HepG2 (cell line): Measurements from ENCODE around the gene MTFP1. TPM values are rescaled to one million over a fixed set of nuclear protein-coding genes. Genes with fewer than 3 reads are reported as not detected.

Source experiments
- FOXC1 ChIP-seq: sonication (generic); formaldehyde crosslinking; IDR thresholded peaks from 2 replicates; pipeline ENCODE4 v1.8.0; 2022; ENCODE audit warnings: mild to moderate bottlenecking, missing genetic modification reagents, borderline replicate concordance
- GABPA ChIP-seq, 2 experiments: IDR thresholded peaks; 2 replicates each; pipeline ENCODE4 v1.6.1; 2011 to 2016; ENCODE audit warnings: low read depth in 2 of 2, low read length in 1 of 2, missing biosample characterization in 1 of 2, missing genetic modification characterization in 1 of 2
- HDAC2 ChIP-seq: sonication (generic); formaldehyde crosslinking; IDR thresholded peaks from 2 replicates; pipeline ENCODE4 v1.4.0; 2020; ENCODE audit warnings: missing genetic modification reagents
- MAFF ChIP-seq: IDR thresholded peaks from 2 replicates; pipeline ENCODE4 v1.6.1; 2011; ENCODE audit warnings: low read depth, low read length, improper control_type of control experiment
- NCOA2 ChIP-seq: sonication (generic); formaldehyde crosslinking; IDR thresholded peaks from 2 replicates; pipeline ENCODE4 v1.8.0; 2022; ENCODE audit warnings: inconsistent platforms
- PAWR ChIP-seq: sonication (generic); formaldehyde crosslinking; IDR thresholded peaks from 2 replicates; pipeline ENCODE4 v1.4.0; 2020; ENCODE audit warnings: missing genetic modification reagents, mild to moderate bottlenecking, borderline replicate concordance
- TEAD3 ChIP-seq: optimal IDR thresholded peaks from 2 replicates; pipeline ENCODE3; 2016; ENCODE audit warnings: borderline replicate concordance
- ZNF10 ChIP-seq: sonication (generic); formaldehyde crosslinking; IDR thresholded peaks from 2 replicates; pipeline ENCODE4 v1.4.0; 2020; ENCODE audit warnings: mild to moderate bottlenecking, low read depth, missing genetic modification reagents, borderline replicate concordance
- ZNF335 ChIP-seq: sonication (generic); formaldehyde crosslinking; IDR thresholded peaks from 2 replicates; pipeline ENCODE4 v1.4.0; 2020; ENCODE audit warnings: missing genetic modification reagents
- ZNF468 ChIP-seq: sonication (generic); formaldehyde crosslinking; IDR thresholded peaks from 2 replicates; pipeline ENCODE4 v1.8.0; 2022; ENCODE audit warnings: mild to moderate bottlenecking, moderate library complexity, missing genetic modification reagents
- ZNF530 ChIP-seq: sonication (generic); formaldehyde crosslinking; IDR thresholded peaks from 2 replicates; pipeline ENCODE4 v1.5.0; 2020; ENCODE audit warnings: low read depth, mild to moderate bottlenecking, missing genetic modification reagents
- ZNF850 ChIP-seq: sonication (generic); formaldehyde crosslinking; conservative IDR thresholded peaks from 2 replicates; pipeline ENCODE4 v1.9.0; 2021; ENCODE audit warnings: mild to moderate bottlenecking, missing genetic modification reagents
- ZNF879 ChIP-seq: sonication (generic); formaldehyde crosslinking; IDR thresholded peaks from 2 replicates; pipeline ENCODE4 v1.8.1; 2023; ENCODE audit warnings: missing genetic modification reagents
- polyA plus RNA-seq, 8 experiments: library from polyadenylated mRNA; depleted of rRNA in 3 of 8; stranded (reverse) in 7 of 8; unstranded in 1 of 8; fragments of >200 nt; fragmentation: Illumina TruSeq in 4 of 8; extraction: Trizol in 4 of 8; gene quantifications; 2 replicates each; pipeline versions ENCODE4 v1.2.1 to v1.2.3, GENCODE V29; 2011 to 2016; ENCODE audit warnings: low read depth in 4 of 8, missing spikeins in 1 of 8, mixed read lengths in 1 of 8; ENCODE audit not compliant: insufficient read depth in 1 of 8
- total RNA-seq, 5 experiments: library from RNA; depleted of rRNA; stranded (reverse); fragments of >200 nt; fragmentation: Illumina TruSeq; extraction: Trizol; gene quantifications; 2 replicates each; pipeline ENCODE4 v1.2.3, GENCODE V29; 2016; ENCODE audit warnings: low read depth in 1 of 5
- TF ChIP-seq, protein P1 (sequence below): sonication (generic); formaldehyde crosslinking; IDR thresholded peaks from 2 replicates; pipeline ENCODE4 v1.8.0; 2022; ENCODE audit warnings: missing genetic modification reagents, mild to moderate bottlenecking, inconsistent platforms, borderline replicate concordance
- TF ChIP-seq, protein P2 (sequence below): IDR thresholded peaks from 2 replicates; pipeline ENCODE4 v1.6.1; 2016; ENCODE audit warnings: low read depth
- TF ChIP-seq, protein P3 (sequence below): sonication (generic); formaldehyde crosslinking; IDR thresholded peaks from 2 replicates; pipeline ENCODE4 v1.4.0; 2020; ENCODE audit warnings: low read depth, mild to moderate bottlenecking, missing genetic modification reagents
- TF ChIP-seq, protein P4 (sequence below): fragments of 450-650 bp; IDR thresholded peaks from 2 replicates; pipeline ENCODE4 v1.6.1; 2016
- TF ChIP-seq, protein P5 (sequence below): sonication (generic); formaldehyde crosslinking; IDR thresholded peaks from 2 replicates; pipeline ENCODE4 v1.4.0; 2020; ENCODE audit warnings: missing genetic modification reagents, mild to moderate bottlenecking, borderline replicate concordance
- TF ChIP-seq, protein P6 (sequence below): sonication (generic); formaldehyde crosslinking; conservative IDR thresholded peaks from 2 replicates; pipeline ENCODE4 v1.4.0; 2020; ENCODE audit warnings: missing genetic modification reagents

Gene MTFP1
- total and polyA plus RNA-seq, 2 of the 13 experiments (the other 11 are each of a cell fraction or from before 2014, with no cell fraction given), result 29.5 to 45.6 TPM

DNA sequence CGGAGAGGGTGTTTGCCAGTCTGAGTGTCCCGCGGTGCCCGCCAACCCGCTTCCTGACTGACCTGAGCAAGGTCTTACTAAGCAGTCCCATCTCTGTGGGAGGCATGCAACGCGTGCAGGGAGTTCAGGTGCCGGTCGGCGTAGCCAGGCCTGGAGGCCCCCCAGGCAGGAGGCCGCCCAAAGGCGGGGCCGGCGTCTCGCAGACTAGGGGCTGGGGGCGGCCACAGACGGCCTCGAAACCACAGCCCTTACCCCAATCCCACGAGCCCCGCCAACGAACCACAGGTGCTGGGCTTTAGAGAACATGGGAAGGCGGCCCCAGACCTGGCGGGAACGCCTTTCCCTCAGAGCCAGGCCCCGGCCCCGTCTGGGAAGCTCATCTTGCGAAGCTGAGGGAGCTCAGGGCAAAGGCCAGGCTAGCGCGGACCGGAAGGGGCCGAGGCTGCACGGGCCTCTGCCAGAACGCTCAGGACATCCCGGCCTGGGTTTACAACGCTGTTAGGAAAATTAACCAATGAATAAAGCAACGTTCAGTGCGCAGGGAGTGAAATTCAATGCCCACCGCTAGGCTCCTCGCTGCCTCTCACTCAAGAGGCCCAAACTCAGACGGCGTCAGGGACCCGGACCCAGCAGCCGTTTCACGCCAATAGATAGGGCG, 2.1 kb upstream of the MTFP1 start (continued):
- TF ChIP-seq, protein P1, sequence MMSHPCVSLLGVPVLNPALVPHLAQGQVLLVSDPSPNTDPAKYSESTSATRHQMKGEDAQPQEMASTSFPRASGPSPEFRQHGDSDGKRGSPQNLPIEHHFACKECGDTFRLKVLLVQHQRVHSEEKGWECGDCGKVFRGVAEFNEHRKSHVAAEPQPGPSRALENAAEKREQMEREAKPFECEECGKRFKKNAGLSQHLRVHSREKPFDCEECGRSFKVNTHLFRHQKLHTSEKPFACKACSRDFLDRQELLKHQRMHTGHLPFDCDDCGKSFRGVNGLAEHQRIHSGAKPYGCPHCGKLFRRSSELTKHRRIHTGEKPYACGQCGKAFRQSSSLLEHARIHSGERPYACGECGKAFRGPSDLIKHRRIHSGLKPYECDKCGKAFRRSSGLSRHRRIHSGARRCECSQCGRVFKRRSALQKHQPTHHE (CRISPR knock-in tag), result peak; percentile 90
- TF ChIP-seq ZNF530 (CRISPR knock-in tag) (no peak), PAWR (CRISPR knock-in tag) (no peak; the same call in 1 of the 2 replicates), ZNF468 (CRISPR knock-in tag) (no peak), NCOA2 (CRISPR knock-in tag) (no peak), ZNF10 (CRISPR knock-in tag) (no peak), ZNF335 (CRISPR knock-in tag) (no peak), MAFF (no peak), ZNF879 (CRISPR knock-in tag) (peak; percentile 62), GABPA (IDR thresholded peaks at IDR 0.05; ENCODE audit: low read depth, low read length) (no peak), GABPA (CRISPR knock-in tag; IDR thresholded peaks at IDR 0.05; ENCODE audit: low read depth) (peak; percentile 70), FOXC1 (CRISPR knock-in tag) (peak; percentile 90), TEAD3 (no peak), HDAC2 (CRISPR knock-in tag) (no peak; the same call in 1 of the 2 replicates), ZNF850 (CRISPR knock-in tag) (no peak)
- TF ChIP-seq, protein P2, sequence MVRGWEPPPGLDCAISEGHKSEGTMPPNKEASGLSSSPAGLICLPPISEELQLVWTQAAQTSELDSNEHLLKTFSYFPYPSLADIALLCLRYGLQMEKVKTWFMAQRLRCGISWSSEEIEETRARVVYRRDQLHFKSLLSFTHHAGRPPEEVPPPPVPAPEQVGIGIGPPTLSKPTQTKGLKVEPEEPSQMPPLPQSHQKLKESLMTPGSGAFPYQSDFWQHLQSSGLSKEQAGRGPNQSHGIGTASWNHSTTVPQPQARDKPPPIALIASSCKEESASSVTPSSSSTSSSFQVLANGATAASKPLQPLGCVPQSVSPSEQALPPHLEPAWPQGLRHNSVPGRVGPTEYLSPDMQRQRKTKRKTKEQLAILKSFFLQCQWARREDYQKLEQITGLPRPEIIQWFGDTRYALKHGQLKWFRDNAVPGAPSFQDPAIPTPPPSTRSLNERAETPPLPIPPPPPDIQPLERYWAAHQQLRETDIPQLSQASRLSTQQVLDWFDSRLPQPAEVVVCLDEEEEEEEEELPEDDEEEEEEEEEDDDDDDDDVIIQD (CRISPR knock-in tag), result no peak
- TF ChIP-seq, protein P3, sequence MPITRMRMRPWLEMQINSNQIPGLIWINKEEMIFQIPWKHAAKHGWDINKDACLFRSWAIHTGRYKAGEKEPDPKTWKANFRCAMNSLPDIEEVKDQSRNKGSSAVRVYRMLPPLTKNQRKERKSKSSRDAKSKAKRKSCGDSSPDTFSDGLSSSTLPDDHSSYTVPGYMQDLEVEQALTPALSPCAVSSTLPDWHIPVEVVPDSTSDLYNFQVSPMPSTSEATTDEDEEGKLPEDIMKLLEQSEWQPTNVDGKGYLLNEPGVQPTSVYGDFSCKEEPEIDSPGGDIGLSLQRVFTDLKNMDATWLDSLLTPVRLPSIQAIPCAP (CRISPR knock-in tag), result 0 out of 2 replicates have a peak, but pooled peaks have one; percentile 56
- TF ChIP-seq, protein P4, sequence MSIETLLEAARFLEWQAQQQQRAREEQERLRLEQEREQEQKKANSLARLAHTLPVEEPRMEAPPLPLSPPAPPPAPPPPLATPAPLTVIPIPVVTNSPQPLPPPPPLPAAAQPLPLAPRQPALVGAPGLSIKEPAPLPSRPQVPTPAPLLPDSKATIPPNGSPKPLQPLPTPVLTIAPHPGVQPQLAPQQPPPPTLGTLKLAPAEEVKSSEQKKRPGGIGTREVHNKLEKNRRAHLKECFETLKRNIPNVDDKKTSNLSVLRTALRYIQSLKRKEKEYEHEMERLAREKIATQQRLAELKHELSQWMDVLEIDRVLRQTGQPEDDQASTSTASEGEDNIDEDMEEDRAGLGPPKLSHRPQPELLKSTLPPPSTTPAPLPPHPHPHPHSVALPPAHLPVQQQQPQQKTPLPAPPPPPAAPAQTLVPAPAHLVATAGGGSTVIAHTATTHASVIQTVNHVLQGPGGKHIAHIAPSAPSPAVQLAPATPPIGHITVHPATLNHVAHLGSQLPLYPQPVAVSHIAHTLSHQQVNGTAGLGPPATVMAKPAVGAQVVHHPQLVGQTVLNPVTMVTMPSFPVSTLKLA, result no peak
- TF ChIP-seq, protein P5, sequence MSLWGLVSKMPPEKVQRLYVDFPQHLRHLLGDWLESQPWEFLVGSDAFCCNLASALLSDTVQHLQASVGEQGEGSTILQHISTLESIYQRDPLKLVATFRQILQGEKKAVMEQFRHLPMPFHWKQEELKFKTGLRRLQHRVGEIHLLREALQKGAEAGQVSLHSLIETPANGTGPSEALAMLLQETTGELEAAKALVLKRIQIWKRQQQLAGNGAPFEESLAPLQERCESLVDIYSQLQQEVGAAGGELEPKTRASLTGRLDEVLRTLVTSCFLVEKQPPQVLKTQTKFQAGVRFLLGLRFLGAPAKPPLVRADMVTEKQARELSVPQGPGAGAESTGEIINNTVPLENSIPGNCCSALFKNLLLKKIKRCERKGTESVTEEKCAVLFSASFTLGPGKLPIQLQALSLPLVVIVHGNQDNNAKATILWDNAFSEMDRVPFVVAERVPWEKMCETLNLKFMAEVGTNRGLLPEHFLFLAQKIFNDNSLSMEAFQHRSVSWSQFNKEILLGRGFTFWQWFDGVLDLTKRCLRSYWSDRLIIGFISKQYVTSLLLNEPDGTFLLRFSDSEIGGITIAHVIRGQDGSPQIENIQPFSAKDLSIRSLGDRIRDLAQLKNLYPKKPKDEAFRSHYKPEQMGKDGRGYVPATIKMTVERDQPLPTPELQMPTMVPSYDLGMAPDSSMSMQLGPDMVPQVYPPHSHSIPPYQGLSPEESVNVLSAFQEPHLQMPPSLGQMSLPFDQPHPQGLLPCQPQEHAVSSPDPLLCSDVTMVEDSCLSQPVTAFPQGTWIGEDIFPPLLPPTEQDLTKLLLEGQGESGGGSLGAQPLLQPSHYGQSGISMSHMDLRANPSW, result no peak
- TF ChIP-seq, protein P6, sequence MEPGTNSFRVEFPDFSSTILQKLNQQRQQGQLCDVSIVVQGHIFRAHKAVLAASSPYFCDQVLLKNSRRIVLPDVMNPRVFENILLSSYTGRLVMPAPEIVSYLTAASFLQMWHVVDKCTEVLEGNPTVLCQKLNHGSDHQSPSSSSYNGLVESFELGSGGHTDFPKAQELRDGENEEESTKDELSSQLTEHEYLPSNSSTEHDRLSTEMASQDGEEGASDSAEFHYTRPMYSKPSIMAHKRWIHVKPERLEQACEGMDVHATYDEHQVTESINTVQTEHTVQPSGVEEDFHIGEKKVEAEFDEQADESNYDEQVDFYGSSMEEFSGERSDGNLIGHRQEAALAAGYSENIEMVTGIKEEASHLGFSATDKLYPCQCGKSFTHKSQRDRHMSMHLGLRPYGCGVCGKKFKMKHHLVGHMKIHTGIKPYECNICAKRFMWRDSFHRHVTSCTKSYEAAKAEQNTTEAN (CRISPR knock-in tag), result no peak
